ENCODE measurements around the gene AUTS2.

Gene AUTS2

DNA sequence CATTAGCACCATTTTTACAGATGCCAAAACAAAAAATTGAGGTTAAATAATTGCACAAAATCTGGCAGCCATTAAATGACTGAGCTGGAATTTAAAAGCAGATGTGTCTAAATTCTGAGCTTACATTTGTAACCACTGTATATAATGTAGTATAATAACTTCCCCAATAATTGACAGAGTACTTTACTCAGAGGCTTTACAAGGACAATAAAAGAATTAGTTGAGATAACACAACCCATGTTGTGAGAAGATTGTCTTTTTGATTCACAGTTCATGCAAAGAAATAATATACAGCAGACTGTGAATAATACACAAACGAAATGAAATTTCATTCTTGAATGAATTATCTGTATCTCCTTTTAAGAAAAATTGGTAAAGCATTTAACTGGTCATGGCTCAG, 417.1 kb downstream of the AUTS2 start:
- no peak for DNase-seq

DNA sequence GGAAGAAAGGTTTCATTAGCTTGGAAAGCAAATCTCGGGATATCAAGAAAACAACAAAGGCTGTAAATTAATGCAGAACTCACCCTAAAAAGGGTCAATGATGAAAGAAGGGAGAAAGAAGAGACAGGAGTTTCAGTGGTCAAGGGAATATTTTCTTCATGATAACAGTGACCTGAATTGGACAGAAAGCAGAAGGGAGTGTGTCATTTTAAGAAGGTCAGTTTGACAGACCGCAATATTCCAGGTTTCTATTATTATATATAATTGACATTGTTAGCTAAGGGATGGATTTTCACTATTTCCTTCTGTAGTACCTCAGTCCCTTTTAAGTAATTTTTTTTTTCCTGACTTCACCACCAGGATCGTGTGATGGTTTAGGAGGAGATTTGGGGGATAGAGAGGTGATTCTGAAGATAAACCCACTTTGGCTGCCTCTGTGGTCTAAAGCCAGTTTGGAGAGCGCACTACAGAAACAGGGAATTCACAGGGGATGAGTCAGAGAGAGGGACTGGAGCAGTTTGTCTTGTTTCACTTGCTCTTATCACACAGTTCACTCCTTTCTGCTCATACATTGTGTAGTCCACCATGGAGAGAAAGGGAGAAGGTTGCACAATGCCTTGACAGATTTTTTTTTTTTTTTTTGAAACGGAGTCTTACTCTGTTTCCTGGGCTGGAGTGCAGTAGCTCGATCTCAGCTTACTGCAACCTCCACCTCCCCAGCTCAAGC, 417.9 kb downstream of the AUTS2 start:
- DNase-seq: no peak

DNA sequence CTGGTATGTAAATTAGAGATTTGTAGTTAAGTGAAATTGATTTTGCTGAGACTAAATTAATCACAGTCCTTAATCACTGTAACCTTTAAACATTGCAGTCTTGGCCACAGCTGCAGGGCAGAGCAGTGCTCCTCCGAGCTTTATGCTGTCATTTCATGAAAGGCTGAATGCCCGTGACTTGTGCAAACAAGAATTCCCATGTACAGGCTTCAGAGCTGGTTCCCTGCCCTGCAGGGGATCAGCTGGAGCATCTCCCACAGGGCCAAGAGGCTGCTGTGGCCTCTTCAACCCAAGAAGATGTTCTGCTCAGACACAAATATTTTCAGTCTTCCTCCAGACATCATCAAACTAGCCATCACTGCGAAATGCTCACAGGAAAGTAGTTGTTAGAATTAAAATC, 419.1 kb downstream of the AUTS2 start:
- no peak for DNase-seq

DNA sequence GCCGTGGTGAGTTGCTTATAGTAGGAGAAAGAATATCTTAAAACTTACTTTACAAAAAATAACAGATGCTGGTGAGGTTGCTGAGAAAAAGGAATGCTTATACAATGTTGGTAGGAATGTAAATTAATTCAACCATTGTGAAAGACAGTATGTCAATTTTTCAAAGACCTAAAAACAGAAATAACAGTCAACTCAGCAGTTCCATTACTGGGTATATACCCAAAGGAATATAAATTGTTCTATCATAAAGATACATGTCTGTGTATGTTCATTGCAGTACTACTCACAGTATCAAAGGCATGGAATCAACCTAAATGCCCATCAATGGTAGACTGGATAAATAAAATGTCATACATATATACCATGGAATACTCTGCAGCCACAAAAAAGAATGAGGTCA, 420.4 kb downstream of the AUTS2 start:
- no peak for DNase-seq

DNA sequence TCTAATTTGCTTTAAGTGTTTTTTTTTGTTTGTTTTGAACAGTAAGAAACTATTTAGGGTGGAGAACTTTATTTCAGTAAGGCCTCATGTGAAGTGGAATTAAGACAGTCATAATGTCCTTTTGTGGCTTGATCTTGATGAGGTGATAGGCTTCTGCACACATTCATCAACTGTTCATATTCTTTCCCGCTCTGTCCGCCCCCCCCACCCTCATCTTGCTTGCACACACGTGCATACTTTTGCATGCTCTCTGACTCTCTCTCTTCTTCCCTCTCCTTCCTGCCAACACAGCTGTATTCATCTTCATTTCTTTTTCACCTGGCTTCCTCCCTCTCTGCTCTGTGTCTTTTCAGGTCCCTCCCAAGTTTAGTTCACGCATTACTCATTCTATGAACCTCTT, 429.6 kb downstream of the AUTS2 start:
- no peak for DNase-seq

DNA sequence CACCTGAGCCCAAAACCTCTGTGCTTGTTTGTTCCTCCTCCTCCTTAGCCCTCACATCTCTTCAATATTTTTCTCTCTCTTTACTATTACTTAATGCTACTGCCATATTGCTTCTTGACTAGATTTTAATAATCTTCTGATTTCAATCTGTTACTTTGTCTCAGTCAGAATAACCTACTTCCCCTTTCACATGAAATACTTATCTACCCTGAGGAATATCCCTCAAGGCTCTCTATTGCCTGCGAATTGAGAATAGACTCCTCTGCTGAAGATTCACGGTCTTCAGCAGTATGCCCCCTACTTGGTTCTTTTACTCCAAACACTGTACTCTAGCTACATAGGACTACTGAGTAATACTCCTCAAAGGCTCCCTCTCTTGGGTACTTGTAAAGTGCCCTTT, 430.3 kb downstream of the AUTS2 start:
- DNase-seq: no peak

DNA sequence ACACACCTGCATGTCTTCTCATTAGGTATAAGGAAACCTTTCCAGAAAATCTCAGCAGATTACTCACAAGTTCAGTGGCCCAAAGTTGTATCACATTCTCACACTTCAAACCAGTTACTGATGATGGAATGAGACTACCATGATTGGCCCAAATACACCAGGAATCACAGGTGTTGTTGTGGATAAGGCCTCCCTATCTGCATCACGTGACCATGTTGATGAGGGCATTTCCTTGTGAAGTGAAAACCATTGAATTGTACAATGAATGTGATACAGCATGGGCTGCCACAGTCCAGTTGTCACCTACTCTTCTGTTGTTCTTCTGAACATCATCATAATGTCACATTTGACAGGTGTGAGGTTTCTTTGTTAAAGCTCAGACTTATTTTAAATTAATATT, 431.7 kb downstream of the AUTS2 start:
- no peak for DNase-seq

DNA sequence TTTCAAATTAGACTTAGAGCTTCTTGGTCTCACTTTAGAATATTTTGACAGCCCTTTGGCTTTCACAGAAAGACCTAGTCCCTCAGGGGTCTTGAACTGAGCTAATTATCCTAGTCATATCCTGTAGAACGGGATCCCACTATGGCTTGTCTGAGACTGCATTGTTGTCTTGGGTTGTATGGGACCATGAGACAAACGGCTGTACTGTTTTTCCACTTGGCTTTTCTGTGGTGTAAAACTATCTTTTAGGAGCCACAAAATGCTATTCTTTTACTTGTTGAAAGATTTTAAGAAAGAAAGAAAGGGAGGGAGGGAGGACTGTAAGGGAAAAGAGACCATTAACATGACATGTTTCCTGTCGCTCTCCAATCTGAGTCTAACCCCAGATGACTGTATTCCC, 432.5 kb downstream of the AUTS2 start:
- DNase-seq: no peak

DNA sequence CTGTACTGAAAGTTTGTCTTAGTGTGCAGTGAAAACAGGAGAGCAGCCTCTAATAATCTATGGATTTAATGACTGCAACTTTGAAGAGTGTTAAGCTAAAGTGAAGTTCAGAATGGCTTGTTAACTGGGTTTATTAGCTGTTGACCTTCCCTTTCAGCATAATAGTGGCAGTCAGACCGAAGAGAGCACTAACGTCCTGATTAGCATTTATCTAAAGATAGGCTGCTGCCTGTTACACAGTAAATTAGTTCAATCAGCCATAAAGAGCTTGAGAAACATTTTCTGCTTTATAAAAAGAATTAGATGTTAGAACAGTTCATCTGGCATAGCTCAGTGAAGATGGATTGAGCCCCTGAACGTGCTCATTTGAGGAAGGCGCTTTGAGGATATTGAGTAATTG, 433.0 kb downstream of the AUTS2 start:
- no peak for DNase-seq

DNA sequence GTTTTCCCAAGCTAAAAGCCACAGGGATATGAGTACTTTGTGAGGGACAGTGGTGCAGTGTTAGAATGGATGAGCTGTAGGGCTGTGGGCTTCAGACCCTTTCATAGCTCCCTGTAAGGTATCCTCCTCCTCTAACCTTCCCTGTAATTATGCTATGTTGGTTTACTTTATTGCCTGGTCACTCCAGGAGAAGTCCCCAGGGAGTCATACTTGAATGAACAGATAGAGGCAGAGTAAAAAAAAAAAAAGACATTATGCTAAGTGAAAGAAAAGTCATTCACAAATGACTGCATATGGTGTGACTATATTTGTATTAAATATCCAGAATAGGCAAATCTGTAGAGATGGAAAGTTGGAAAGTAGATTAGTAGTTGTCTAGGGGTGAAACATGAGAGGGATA, 434.4 kb downstream of the AUTS2 start:
- DNase-seq: no peak

DNA sequence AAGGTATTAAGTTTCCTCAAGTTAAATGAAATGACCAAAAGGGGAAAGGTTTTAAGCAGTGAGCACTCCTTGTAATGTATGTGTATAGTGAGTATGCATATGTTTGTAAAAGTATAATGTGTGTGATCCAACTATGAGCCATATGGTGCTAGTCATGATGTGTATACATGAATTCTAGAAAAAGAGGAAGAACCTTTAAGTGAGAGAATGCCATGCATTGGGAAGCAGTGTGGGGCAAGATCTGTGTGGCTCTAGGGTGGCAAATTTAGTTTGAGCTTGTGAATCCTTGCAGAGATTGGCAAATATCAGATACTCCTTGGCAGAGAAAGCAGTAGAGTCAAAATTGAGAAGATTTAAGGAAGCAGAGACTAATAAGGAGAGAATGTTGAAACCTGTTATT, 435.0 kb downstream of the AUTS2 start:
- no peak for DNase-seq

DNA sequence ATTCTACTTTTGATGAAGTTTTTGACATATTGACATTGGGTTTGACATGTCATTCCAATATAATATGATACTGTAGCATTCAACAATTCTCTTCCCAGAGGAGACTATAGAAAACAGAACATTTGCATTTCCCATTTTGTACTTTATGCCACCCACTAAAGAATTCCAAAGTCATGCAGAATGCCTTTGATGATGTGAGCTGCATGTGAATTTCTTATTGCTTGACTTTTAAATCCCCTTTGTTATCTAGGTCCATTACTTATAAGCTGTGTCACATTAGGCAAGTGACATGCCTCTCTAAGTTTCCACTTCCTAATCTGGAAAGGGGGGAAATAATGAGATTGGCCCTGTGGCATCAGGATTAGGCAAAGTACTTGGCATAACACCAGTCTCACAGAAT, 436.7 kb downstream of the AUTS2 start:
- DNase-seq: no peak

DNA sequence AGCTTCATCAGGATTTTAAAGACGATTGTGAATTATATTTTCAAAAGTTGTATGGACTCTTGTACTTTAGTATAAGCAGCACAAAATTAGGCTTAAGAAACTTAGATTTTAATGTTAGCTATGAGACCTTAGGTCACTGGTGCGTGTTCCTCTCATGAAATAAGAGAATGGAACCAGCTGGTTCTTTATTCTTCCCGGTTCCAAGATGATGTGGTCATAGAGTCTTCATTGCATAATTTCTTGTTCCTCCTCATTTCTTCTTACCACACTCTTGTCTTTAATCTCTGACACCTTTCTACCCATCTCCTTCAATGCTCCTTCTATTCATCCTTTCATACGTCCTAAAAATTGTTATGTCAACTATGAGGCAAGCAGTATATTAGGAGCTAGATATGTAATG, 437.2 kb downstream of the AUTS2 start:
- no peak for DNase-seq

DNA sequence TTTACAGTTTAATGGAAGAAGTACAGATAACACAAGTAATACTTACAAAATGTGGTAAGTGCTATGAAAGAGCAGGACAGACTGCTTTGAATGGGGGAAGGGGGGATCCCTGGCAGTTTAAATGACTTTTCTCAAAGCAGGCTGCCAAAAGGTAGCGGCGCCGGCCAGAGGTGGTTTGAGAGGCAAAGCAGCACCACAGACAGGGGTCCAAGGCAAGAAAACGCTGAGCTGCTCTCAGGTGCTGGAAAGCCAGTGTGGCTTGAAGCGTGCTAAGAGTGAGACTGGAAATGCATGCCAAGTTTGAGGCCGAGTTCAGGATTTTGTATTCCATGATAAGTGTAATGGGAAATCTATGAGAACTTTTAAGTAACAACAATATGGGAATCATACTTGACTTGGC, 437.7 kb downstream of the AUTS2 start:
- DNase-seq: no peak

DNA sequence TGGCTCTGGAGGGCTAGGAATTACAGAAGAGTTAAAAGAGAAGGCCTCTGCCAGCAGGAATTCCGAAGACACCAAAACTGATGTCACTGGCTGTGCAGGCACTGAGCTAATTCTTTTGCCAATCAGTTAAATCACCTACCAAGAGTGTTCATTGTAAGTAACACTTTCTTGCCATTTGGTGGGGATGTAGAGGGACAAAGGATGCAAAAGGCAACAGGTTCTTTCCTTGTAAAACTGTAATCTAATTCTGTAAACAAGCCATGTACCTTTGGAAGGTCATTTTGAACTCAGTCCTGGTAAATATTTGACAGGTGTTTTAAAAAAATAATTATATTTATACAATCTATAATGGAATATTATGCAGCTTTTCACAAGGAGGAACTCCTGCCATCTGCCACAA, 438.4 kb downstream of the AUTS2 start:
- no peak for DNase-seq

DNA sequence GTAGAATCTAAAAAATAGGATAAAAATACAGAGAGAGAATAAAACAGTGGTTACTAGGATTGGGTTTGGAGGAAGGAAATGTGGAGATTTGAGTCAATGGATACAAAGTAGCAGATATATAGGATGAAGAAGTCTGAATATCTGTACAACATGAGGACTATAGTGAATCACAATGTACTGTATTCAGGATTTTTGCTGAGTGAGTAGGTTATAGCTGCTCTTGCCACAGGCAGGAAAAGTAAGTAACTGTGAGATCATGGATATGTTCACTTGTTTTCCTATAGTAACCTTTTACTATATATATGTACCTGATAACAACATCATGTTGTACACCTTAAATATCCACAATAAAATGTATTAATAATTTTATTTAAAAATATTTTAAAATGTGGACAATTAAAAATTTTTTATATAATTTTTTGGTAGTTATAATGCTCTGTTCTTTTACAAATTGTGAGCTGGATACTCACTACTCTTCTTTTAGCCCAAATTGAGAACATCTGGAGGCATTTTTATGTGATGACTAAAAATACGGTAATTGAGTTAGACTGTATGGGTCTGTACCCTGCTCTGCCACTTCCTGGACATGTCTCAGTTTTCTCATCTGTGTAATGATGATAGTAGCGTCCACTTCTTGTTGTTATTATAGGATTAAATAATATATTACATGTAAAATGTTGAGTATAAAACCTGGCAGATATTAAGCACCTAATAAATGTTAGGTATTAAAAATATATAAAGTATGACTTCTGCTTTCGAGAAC, 439.1 kb downstream of the AUTS2 start:
- no peak for DNase-seq

DNA sequence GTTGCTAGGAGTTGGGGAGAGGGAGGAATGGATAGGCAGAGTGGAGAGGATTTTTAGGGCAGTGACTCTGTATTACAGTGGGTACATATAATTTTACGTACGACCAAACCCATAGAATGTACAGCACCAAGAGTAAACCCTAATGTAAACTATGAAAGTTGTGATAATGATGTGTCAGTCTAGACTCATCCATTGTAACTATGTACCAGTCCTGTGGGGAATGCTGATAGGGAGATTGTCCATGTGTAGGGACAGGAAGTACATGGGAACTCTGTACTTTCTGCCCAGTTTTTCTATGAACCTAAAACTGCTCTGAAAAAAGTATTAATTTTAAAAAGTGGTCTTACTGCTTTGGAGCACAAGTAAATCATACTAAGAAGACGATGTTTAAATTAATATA, 441.8 kb downstream of the AUTS2 start:
- no peak for DNase-seq

DNA sequence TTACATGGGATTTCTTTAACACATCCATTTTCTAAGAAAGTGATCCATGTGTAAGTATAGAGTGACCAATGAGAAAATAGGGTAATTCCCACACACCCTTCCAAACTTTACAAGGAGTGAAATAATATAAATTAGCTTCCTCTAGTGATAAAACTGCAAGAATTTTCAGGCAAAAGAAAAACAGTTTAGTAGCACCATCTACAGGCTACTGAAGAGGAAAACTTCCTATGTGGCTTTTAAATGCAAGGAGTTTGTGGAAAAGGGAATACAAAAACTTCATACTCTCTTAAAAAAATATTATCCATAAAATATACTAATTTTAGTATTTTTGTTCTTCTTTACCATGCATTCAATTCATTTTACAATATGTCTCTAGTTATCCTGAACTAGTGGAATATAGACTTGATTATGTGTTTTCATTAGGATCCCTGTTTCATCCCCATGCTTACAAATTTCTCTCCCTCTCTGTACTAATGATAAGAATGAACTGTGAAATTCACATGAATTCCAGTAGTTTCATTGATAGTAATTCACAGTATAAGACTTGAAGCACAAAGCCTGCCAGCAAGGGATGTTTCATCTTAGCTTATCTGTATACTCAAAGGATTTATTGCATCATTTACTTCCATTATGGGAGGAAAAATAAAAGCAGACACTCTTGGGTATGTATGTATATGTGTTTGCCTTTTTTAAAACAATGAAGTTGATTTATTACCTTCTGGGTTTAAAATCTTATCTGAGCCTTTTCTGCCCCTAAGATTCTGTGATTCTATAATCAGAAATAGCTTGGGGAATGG, 442.9 kb downstream of the AUTS2 start:
- DNase-seq: peak; percentile 57

DNA sequence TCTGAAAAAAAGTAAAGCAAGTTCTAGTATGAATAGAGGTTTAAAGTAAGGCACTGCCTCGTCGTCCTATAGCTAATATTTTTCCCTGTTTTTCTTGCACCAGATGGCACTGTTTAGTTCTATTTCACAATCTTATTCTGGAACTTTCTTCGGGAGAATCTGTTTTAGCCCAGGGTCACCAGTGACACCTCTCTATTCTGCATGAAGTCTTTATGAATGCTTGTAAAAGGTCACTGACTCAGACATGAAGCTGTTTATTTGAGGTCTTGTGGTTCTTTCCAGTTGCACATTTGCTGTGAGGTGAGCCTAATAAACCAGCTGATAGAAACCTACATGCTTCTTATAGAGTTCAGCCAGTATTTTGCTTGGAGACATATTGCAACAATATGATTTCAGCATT, 444.3 kb downstream of the AUTS2 start:
- DNase-seq: no peak

DNA sequence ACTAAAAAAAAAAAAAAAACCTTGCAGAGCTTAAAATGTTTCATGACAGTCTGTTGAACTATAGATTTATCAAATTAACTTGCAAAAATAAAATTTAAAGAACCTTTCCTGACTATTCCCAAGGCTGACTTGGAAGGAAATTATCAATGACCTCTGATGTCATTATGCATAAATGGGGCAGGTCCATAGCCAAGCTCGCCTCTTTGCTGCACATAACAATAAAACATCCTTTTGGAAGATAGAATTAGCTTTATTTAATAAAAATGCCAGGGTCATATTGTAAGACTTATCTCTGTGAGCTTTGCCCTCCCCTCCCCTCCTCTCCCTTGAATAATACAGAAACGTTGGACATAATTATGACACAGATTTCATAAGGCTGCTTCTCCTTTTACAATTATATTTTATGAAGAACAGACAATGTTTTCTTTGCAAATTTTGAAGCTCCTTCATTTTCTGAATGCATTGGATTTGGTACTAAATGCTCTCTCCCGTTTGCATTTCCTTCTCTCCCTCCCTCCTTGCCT, 444.8 kb downstream of the AUTS2 start:
- no peak for DNase-seq

DNA sequence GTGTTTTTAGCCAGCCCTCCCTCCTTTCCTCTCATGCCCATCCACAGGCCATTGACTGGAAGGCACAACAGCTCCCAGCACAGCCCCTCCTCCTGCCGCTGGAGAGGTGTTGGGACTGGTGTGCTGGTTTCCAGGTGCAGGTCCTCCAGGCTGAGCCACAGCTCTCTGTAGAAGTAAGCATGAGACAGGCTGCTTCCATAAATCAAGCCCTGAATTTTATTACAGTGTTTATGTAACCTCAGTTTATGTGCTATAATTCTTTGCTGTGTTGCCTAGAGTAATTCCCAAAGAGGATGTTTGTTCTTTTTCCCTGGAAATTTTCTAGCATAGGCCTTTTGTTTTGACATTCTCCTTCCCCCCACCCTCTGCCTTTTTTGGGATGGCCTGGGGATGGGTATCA, 445.8 kb downstream of the AUTS2 start:
- DNase-seq: no peak

DNA sequence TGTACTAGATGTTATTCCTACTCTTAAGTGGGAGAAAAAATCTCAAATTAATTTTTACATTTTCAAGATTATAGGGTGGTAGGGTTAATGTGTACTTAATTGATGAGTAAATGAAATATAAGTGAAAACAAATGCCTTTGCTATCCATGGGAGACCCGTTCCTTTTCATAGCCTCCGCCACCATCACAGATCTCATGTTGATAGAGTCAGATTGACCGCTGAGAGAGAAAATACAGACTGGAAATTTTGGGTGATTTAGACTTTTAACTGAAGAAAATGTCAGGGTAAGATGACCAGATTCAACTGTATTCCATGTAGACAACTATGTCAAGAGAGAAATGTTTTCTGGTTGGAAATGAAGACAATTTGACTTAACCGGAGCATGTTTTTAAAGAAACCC, 446.2 kb downstream of the AUTS2 start:
- no peak for DNase-seq

DNA sequence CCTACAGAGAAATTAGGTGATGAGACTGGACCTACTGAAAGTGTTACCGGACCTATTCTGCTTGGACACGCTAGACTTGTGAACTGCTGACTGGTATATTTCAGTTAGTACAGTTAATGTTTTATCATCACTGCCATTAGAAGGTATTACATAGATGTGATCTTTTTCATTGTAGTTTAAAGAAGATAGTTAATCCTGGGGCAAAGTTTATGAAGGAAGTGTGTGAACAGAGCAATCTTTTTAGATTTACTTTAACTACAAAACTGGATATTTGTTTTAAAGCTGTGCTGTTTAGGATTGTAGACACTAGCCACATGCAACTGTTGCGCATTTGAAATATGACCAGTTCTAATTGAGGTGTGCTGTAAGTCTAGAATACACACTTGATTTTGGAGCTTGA, 446.7 kb downstream of the AUTS2 start:
- DNase-seq: no peak

DNA sequence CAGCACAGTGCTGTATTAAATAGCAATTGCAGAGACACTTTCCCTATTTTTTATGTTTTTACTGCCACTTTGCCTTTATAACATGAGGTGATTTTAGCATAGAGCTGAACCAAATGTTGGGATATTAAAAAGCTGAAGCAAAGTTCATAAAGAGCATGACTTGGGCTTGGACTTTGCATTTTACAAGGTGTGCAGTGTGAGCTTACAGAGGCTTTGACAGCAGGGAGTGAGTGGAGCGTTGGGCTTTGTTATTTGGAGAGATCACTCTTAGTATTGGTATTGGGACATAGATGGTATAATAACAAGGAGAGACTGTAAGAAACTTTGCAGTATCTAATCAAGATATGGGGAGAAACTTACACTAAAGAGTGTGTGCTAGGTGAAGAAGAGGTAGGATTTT, 449.1 kb downstream of the AUTS2 start:
- DNase-seq: no peak
